Heart left ventricle (tissue), 16 donors: Measurements from ENCODE around the gene NAPG. TPM values are rescaled to one million over a fixed set of nuclear protein-coding genes. Genes with fewer than 3 reads are reported as not detected.

ENCODE experiments used
- ATAC-seq, 4 donors: fragments of 200-7000 bp; cut with Tn5 transposase; one replicate each; pipeline ENCODE4 v1.9.1; 2020 to 2022; ENCODE audit warnings: moderate library complexity in 4 of 4, mild to moderate bottlenecking in 3 of 4, moderate number of reproducible peaks in 1 of 4
- DNase-seq, 5 donors: peaks; one replicate each; pipeline ENCODE4 v3.0.0-alpha.2; 2020
- H3K27ac ChIP-seq, 12 donors: fragments of 200-600 bp; sonication (generic) in 4 of 12; one replicate each; pipeline versions ENCODE4 v1.5.0 to v1.8.0; 2016 to 2022; ENCODE audit warnings: mild to moderate bottlenecking in 2 of 12
- H3K27me3 ChIP-seq, 9 donors: fragments of 200-600 bp; sonication (generic) in 2 of 9; one replicate each; pipeline versions ENCODE4 v1.5.1 to v1.8.0; 2016 to 2022; ENCODE audit warnings: mild to moderate bottlenecking in 3 of 9
- H3K36me3 ChIP-seq, 9 donors: fragments of 200-600 bp; sonication (generic) in 2 of 9; one replicate each; pipeline versions ENCODE4 v1.5.0 to v1.8.0; 2018 to 2022; ENCODE audit warnings: mild to moderate bottlenecking in 2 of 9
- H3K4me1 ChIP-seq, 12 donors: fragments of 200-600 bp; sonication (generic) in 4 of 12; one replicate each; pipeline versions ENCODE4 v1.5.0 to v1.8.0; 2016 to 2022; ENCODE audit warnings: mild to moderate bottlenecking in 3 of 12
- H3K4me3 ChIP-seq, 12 donors: fragments of 200-600 bp; sonication (generic) in 4 of 12; one replicate each; pipeline versions ENCODE4 v1.5.0 to v1.8.0; 2017 to 2022; ENCODE audit warnings: mild to moderate bottlenecking in 9 of 12, moderate library complexity in 4 of 12
- H3K9me3 ChIP-seq, 12 donors: fragments of 200-600 bp; sonication (generic) in 4 of 12; one replicate each; pipeline versions ENCODE4 v1.5.0 to v1.8.0; 2016 to 2022; ENCODE audit warnings: mild to moderate bottlenecking in 1 of 12
- POLR2A ChIP-seq, 2 donors: fragments of 450-650 bp; IDR thresholded peaks; one replicate each; pipeline ENCODE4 v1.6.1; 2017; ENCODE audit warnings: antibody characterized with exemption in 2 of 2, mild to moderate bottlenecking in 2 of 2, moderate library complexity in 2 of 2
- WGBS, 4 donors: extraction: QIAGEN DNeasy Blood & Tissue Kit in 2 of 4; methylation state at CpG; one replicate each; pipeline versions ENCODE4 v1.1.5 to v1.1.7; 2013 to 2018; 5-methylcytosine and 5-hydroxymethylcytosine counted together
- intact Hi-C, 10 donors: fragments of 100-400 bp; cut with DNase I; formaldehyde crosslinking; loops; one replicate each; pipeline versions ENCODE4 v1.11.1 to v1.14.2; 2022
- polyA plus RNA-seq, 2 donors: library from polyadenylated mRNA; stranded (reverse); fragments of 200-250 nt; gene quantifications; one replicate each; pipeline ENCODE4 v1.2.3, GENCODE V29; 2013
- total RNA-seq, 9 donors: library from RNA; depleted of rRNA in 2 of 9; stranded (reverse); fragments of >200 nt in 2 of 9; fragmentation: NEBNext Ultra II Directional in 3 of 9; extraction: Animal tissue kit (Norgen Biotek cat#: 25700) in 3 of 9; gene quantifications; one replicate each; pipeline versions ENCODE4 v1.1.0 to v1.2.4, GENCODE V29; 2016 to 2023
- TF ChIP-seq, protein P1 (sequence below), 12 donors: fragments of 200-600 bp; sonication (generic) in 4 of 12; IDR thresholded peaks; one replicate each; pipeline versions ENCODE4 v1.5.0 to v1.8.0; 2018 to 2022; ENCODE audit warnings: antibody characterized with exemption in 12 of 12, mild to moderate bottlenecking in 5 of 12
- donor health status: ischemic (EF 13 %, LVEDD 7.1; RV severe dilation, severe dysfunction).
- donor health status: healthy with polysubstance abuse.
- donor health status: DM: no; HTN: yes; CAD: no.
- donor health status: DM: no; HTN: no; CAD: no.
- donor health status: ischemic (EF 25% LVEDD 6.9; RV normal size, moderate dysfunction).
- donor health status: ischemic (EF 25% LVEDD 5.7; RV mildly dilated, moderate dysfunction).
- donor health status: healthy.
- donor health status: DM: yes; HTN: yes; CAD: no.
- donor health status: ischemic (EF 35%, LVEDD 5.7; RV mildly dilated, moderate dysfunction).
- donor health status: nonischemic (EF 11% LVEDD 7.7; RV severe dilation, severe dysfunction).
- donor health status: DM: yes; HTN: yes; CAD: no.
- donor health status: PGD.
- donor health status: ischemic (EF 29% LVEDD 5.4; RV normal size, mild dysfunction).
- donor health status: nonischemic (EF 23%, LVEDD 6.1; RV moderate dilation, normal function).

Gene NAPG
- total and polyA plus RNA-seq, 11 donors, result 12.7 to 46.3 (median 34.5) TPM

DNA sequence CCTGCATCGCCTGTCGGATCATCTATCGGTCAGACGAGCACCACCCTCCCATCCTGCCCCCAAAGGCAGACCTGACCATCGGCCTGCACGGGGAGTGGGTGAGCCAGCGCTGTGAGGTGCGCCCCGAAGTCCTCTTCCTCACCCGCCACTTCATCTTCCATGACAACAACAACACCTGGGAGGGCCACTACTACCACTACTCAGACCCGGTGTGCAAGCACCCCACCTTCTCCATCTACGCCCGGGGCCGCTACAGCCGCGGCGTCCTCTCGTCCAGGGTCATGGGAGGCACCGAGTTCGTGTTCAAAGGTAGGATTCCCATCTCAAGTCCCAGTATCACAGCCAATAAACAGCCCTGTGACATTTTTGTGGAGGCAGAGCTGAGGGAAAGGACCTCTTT lies 40.4 kb upstream of the NAPG start:
- Histone ChIP-seq H3K4me1 (peaks cover 0 to 16% (median 0%) of the 10 kb centered on the region in 12 donors), H3K9me3 (no peaks in the 10 kb centered on the region), H3K27ac (no peak overlapping the region), H3K4me3 (no peak overlapping the region), H3K27me3 (no peaks in the 10 kb centered on the region), H3K36me3 (peaks cover 0 to 28% (median 6%) of the 10 kb centered on the region in 9 donors)
- TF ChIP-seq POLR2A (IDR thresholded peaks at IDR 0.05), result no peak
- TF ChIP-seq, protein P1, sequence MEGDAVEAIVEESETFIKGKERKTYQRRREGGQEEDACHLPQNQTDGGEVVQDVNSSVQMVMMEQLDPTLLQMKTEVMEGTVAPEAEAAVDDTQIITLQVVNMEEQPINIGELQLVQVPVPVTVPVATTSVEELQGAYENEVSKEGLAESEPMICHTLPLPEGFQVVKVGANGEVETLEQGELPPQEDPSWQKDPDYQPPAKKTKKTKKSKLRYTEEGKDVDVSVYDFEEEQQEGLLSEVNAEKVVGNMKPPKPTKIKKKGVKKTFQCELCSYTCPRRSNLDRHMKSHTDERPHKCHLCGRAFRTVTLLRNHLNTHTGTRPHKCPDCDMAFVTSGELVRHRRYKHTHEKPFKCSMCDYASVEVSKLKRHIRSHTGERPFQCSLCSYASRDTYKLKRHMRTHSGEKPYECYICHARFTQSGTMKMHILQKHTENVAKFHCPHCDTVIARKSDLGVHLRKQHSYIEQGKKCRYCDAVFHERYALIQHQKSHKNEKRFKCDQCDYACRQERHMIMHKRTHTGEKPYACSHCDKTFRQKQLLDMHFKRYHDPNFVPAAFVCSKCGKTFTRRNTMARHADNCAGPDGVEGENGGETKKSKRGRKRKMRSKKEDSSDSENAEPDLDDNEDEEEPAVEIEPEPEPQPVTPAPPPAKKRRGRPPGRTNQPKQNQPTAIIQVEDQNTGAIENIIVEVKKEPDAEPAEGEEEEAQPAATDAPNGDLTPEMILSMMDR (IDR thresholded peaks at IDR 0.05), result no peak
- DNase-seq (no peak), ATAC-seq (no peak)
- intact Hi-C loops, result loop anchor here in 1 of 10 donors (5.0 kb wide), 1 partner anchor 38 kb away; no protein-coding TSS in a partner anchor
- 94 to 97% (median 96%) methylated on average over 20 of the region's 20 CpGs for WGBS, 4 donors

DNA sequence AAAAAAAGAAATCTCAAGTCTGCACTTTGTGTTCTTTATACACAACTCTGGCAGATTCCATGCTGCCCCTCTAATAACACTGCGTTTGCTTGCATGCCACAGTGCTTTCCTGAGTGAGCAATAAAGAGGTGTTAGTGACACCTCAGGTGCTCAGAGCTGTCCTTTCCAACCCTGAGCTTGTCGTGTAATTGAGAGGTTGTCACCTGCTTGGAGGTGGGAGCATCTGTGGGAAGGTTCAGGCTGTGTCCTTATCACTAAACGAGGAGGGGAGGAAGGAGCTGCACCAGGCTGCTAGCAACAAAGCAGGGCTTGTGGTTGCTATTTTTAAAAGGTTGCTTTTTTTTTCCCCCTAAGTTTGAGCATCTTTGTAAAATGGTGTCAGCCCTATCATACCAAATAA lies 39.5 kb upstream of the NAPG start:
- H3K4me3 ChIP-seq, result no peak overlapping the region
- no peak overlapping the region for H3K27ac ChIP-seq
- H3K36me3 ChIP-seq, result peaks cover 0 to 28% (median 6%) of the 10 kb centered on the region in 9 donors
- intact Hi-C loops, result loop anchor here in 1 of 10 donors (5.0 kb wide), 1 partner anchor 39 kb away; no protein-coding TSS in a partner anchor
- 52 to 66% (median 55%) methylated on average over 3 of the region's 3 CpGs for whole genome bisulfite sequencing, 4 donors
- no peak for TF ChIP-seq POLR2A (IDR thresholded peaks at IDR 0.05)
- TF ChIP-seq, protein P1 (IDR thresholded peaks at IDR 0.05), result no peak
- DNase-seq, result no peak
- H3K4me1 ChIP-seq, result peaks cover 0 to 16% (median 0%) of the 10 kb centered on the region in 12 donors
- H3K9me3 ChIP-seq, result no peaks in the 10 kb centered on the region
- ATAC-seq, result no peak
- H3K27me3 ChIP-seq, result no peaks in the 10 kb centered on the region

DNA sequence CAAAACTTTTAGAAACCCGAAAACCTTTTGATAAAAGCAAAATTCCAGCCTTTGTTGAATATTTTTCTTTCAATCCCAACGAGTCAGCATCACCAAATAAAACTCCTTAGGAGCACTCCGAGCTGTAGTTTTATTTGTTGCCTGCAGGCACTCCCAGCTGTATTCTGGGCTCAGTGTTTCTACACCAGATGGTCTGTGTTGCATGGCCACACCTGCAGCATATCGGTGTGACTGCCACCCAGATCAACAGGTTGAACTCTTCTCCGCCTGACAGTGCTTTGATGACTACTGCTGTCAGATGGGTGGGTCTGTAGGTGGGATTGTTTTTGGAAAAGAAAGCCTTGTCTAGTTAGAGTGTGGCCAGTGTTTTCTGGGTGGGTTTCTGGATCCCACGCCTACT lies 38.7 kb upstream of the NAPG start:
- intact Hi-C loops, result loop anchor here in 1 of 10 donors (5.0 kb wide), 1 partner anchor 40 kb away; no protein-coding TSS in a partner anchor
- peaks cover 0 to 28% (median 6%) of the 10 kb centered on the region in 9 donors for H3K36me3 ChIP-seq
- H3K4me3 ChIP-seq, result no peak overlapping the region
- H3K4me1 ChIP-seq, result peaks cover 0 to 16% (median 0%) of the 10 kb centered on the region in 12 donors
- no peak for DNase-seq
- no peaks in the 10 kb centered on the region for H3K27me3 ChIP-seq
- 79 to 91% (median 89%) methylated on average over 5 to 6 of the region's 6 CpGs for WGBS, 4 donors
- no peaks in the 10 kb centered on the region for H3K9me3 ChIP-seq
- ATAC-seq, result no peak
- H3K27ac ChIP-seq, result no peak overlapping the region
- TF ChIP-seq, protein P1 (IDR thresholded peaks at IDR 0.05), result no peak
- TF ChIP-seq POLR2A (IDR thresholded peaks at IDR 0.05), result no peak

DNA sequence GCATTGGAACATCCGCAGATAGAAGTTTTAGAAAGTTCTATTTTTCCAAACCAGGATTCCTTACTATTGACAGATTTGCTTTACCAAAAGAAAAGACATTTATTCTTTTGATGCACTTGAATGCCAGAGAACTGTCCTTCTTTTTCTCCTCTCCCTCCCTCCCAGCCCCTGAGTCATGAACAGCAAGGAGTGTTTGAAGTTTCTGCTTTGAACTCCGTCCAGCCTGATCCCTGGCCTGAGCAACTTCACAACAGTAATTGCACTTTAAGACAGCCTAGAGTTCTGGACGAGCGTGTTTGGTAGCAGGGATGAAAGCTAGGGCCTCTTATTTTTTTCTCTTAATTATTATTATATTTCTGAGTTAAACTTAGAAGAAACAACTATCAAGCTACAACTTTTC lies 37.8 kb upstream of the NAPG start:
- Histone ChIP-seq H3K27me3 (no peaks in the 10 kb centered on the region), H3K4me3 (no peak overlapping the region), H3K9me3 (no peaks in the 10 kb centered on the region), H3K27ac (no peak overlapping the region), H3K36me3 (peaks cover 0 to 28% (median 6%) of the 10 kb centered on the region in 9 donors), H3K4me1 (peaks cover 0 to 11% (median 0%) of the 10 kb centered on the region in 12 donors)
- 84 to 88% (median 85%) methylated on average over 4 of the region's 4 CpGs for WGBS, 4 donors
- intact Hi-C loops, result loop anchor here in 1 of 10 donors (5.0 kb wide), 1 partner anchor 41 kb away; no protein-coding TSS in a partner anchor
- ATAC-seq (no peak), DNase-seq (no peak)
- TF ChIP-seq, protein P1 (IDR thresholded peaks at IDR 0.05), result no peak
- no peak for TF ChIP-seq POLR2A (IDR thresholded peaks at IDR 0.05)
